Epidermal melanocyte (primary cell): ENCODE measurements around the gene ANTKMT.

Experiments
- DNase-seq: peaks from one replicate; pipeline ENCODE4 v3.0.0; 2011; ENCODE audit warnings: low spot score; ENCODE audit not compliant: insufficient read length

ANTKMT gene

GRCh38 chr16:714079-714478 lies 6.9 kb upstream of the ANTKMT start:
- DNase-seq, result no peak

GRCh38 chr16:714558-715476 lies 6.1 kb upstream of the ANTKMT start, which contains the start of gene METRN:
Gene METRN (plus strand): TSS chr16:715118. CDS start chr16:715290, 172 bp downstream.
- peak; percentile 98 for DNase-seq

- no peak for DNase-seq
These were observed 5.3 kb upstream of the ANTKMT start for GRCh38 chr16:715477-716199.

GRCh38 chr16:716200-716568 lies 4.8 kb upstream of the ANTKMT start:
- peak; percentile 91 for DNase-seq

GRCh38 chr16:716768-717325 lies 4.1 kb upstream of the ANTKMT start:
- no peak for DNase-seq

- no peak for DNase-seq
These were observed 3.3 kb upstream of the ANTKMT start for GRCh38 chr16:717450-718245.

DNA sequence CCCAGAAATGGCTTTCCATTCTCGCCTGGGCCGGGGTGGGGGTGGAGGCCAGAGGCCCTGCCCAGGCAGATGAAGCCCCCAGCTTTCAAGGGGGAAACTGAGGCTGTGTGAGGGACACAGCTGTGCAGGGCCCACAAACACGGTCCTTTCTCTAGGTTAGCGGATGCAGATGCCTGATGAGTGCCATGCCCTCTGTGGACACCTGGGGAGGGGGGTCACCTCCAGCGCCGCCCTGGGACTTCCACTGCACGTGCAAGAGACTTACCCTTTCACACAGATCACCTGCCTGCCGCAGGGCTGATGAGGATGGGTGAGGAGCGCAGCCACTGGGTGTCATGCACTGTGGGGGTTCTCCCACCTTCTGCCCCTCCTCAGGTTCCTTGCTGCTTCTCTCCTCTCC lies 2.6 kb upstream of the ANTKMT start:
- DNase-seq, result no peak

- DNase-seq, result no peak
These were observed 2.0 kb upstream of the ANTKMT start for GRCh38 chr16:718922-719321.

DNA sequence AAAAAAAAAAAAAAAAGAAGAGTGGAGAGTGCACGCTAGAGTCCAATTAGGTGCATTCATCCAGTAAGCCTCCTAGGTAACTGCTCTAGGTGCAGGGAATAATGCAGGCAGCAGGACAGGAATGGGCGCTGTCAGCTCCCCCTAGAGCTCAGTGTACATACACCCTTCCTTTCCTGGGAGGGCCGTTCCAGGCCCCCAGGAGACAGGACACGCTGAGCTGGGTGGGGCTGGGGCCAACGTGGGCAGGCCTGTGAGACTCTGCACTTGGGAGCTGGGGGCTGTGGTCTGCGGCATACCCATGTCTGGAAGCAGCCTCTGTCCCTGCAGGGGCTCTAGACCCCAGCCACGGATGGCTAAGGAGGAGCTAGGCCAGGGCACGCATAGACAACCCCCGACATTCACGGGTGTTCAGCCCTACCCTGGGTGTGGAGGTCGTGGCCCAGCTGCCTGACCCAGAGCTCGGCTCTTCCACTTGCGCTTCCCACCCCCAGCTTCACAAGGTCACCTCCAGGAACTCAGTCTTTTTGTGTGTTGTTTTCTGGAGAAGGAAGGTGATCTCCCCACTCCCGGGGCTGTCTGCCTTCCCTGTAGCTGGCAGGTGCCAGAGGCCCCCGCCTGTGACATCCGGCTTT lies 1.0 kb upstream of the ANTKMT start:
- no peak for DNase-seq

DNA sequence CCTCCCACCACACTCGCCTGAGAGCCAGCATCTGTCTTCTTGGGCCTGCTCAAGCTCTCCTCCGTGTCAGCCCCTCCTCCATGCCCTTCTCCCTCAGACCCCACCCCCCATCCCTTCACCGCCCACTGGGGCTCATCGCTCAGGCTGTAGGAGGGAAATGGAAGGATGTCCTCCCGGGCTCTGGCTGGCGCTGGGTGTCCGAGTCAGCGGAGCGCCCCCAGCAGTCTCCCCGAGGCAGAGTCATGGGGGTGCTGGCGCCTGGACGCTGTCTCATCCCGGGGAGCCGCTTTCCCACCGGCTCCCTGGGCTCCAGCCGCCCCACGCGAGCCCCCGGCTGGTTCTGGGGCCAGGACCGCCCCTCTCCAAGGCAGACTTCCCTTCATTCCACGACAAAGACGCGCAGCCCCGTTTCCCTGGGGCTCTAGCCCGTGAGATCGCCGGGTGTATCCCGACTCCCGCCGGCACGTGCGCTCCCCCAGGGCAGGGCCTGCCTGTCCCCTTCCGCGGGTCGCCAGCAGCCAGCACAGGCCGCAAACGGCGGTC lies 428 bp upstream of the ANTKMT start:
- DNase-seq, result peak; percentile 89

GRCh38 chr16:721765-722540 lies 1.0 kb downstream of the ANTKMT start:
- DNase-seq, result no peak

GRCh38 chr16:722835-723633 lies 2.1 kb downstream of the ANTKMT start:
- DNase-seq, result no peak

DNA sequence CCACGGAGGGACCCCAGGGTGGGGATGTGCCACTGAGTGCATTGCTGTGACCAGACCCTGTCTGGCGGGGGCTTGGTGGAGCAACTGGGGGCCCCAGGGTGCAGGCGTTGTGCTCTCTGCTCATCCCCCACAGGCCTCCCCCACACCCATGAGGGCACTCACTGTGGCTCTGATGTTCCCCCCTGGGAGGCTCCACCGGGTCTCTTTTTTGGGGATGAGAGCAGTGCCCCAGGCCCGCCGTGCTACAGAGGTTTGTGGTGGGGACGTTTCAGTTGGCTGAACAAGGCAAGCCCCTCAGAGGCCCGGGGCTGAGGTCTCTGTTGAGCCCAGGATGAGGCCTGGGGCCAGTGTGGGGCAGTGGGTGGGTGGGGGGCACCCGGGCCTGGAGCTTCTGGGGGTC lies 2.7 kb downstream of the ANTKMT start:
- DNase-seq, result no peak

GRCh38 chr16:724188-725040 lies 3.5 kb downstream of the ANTKMT start:
- DNase-seq, result no peak

DNA sequence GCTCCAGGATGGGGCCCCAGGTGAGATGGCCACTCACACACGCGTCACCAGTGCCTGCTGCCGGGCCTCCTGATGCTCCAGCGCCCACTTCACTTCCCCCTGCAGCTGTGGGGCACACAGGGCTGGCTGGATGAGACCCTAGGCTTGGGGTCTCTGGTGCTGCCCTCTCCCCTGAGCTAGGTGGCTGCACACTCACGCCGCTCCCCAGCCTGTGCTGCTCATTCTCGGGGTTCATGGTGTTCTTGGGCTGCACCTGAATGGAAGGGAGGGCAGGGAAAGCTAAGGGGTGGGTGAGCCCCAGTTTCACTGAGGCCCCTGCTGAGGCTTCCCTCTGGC lies 4.1 kb downstream of the ANTKMT start:
- no peak for DNase-seq

- DNase-seq, result no peak
These were observed 4.7 kb downstream of the ANTKMT start for GRCh38 chr16:725463-726187.

GRCh38 chr16:726188-726437 lies 5.2 kb downstream of the ANTKMT start:
- no peak for DNase-seq
